DMS 273 treated with DMSO at 0.1 percent for 48 hours (cell line): ENCODE measurements around the gene UNC13C.
"Not testable (repeated sequence)": the region's sequence is repeated elsewhere in the genome, so short reads cannot be mapped to it uniquely, and the experiment has no call there.

Source experiments
- DNase-seq: peaks from one replicate; lab custom pipeline; 2025; lab: John Stamatoyannopoulos, UW

The UNC13C gene

DNA sequence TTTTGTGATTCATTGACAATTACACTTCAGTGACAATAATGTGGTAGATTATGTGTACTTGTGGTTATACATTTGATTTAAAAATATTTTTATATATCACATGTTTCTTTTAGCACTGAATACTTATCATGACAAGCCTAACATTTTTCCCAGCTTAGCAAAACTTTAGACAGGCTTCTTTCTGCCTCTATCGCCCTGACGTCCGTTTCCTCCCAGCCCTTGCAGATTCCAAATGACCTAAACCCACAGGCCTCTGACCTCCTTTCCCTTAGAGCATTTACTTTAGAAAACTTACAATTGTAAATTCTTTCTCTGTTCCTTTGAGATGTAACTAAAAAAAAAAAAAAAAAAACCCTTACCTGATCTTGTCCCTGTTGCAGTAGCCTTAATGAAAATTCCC lies 326.1 kb downstream of the UNC13C start:
- DNase-seq = no peak

DNA sequence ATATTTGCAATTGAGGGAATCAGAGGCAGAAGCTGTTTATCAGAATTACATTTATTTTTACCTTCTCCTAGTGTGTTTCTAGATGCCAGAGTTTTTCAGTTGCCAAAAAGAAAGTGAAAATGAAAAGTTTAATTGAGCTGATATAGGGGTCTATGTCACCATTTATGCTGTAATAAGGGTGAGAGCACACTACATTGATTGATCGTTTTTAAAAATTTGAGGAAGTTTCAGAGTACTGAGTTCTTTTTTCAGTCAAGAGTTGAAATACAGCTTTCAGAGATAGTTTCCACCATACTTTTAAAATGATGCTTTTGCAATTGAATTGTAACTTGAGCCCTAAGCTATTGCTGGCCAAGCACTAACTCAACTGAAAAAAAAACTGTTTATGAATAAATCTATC lies 326.9 kb downstream of the UNC13C start:
- no peak for DNase-seq

DNA sequence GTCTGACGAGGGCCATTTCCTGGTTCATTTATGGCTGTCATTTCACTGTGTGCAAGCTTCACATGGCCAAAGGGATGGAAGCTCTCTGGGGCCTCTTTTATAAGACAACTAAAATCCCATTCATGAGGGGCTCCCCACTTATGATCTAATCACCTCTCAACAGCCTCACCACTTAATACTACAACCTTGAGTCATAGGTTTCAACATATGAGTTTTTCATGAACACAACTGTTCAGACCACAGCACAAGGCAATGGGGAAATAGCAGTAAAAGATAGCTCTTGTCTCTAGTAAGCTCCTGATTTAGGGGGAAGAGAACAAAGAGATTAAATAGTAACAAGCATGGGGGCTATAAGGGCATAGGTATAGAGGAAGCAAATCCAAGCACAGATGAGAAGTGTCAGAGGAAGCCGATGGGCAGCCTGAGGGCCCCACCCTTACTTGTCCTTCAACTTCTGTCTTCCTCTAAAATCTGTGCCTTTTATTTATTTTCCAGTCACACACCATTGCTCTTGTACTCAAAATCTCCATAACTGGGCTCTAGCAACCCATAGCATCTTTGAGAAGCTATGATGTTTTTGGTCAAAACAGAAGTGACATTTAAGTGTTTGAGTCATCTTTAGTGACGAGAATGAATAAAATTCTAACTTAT lies 329.1 kb downstream of the UNC13C start:
- no peak for DNase-seq

DNA sequence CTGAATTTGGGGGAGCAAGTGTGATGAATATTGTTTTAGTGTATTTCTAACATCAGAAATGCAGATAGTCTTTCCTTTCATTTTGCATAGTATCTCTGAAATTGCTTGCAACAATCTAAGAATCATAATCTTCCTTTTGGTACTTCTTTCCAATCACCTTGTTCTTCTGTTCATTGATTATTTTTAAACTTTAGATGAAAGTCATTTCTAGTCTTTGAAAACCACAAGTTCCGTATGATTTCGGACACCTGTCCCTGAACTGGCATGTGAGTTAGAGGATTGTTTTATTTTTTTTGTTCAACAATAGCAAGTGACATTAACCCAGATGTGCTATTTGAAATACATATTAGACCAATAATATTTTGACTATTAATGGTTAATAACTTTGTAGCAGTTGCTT lies 329.7 kb downstream of the UNC13C start:
- no peak for DNase-seq

DNA sequence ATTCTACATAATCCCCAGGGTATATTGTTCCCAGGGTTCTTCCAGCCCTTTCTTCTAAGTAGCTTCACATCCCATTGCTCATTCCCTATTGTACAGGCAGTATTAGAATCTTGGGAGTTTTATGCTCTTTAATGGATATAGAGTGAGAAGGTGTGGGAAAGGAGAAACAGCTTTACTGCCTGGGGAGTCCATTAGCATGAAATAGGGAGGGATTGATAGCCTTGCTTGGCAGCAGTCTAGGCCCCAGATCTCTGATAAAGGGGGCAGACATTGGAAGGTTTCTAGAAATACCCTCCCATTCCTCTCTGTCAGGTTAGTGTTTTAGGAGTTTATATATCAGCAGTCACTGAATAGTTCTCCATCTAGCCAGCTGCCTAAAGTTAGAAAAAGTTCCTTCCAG lies 334.3 kb downstream of the UNC13C start:
- no peak for DNase-seq

DNA sequence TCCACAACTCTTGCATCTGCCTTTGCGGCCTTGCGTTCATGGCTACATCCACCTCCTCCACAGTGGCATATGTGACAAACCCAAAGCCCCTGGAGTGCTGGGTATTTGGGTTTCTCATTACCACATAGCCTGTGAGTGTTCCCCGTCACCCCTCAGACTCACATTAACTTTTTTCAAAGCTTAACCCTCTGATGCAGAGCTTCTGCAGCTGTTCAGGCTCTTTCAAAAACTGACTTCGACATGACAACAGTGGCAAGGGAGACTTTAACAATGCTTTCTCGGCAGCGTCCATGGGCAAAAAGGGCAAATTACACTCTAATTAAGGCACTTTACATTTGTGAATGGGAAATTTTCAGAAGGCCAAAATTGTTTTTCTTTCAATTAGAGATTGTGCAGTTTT lies 343.2 kb downstream of the UNC13C start:
- no peak for DNase-seq

DNA sequence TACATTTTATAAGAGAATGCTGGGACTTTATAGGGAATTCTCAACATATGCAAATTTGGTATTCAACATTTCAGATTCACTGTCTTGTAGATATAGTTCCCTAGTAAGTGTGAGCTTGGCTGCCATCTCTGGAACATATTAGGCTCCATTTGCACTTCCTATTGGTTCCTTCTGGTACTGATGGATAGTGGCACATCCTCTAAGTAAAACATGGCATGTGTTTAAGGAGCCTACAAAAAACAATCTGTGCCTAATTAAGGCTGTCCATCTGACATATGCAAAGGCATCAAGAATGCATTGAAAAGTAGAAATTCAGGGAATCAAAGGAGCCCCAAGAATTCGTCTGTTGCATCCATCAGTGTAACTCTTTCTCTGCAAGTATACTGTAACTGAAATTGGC lies 344.1 kb downstream of the UNC13C start:
- no peak for DNase-seq

DNA sequence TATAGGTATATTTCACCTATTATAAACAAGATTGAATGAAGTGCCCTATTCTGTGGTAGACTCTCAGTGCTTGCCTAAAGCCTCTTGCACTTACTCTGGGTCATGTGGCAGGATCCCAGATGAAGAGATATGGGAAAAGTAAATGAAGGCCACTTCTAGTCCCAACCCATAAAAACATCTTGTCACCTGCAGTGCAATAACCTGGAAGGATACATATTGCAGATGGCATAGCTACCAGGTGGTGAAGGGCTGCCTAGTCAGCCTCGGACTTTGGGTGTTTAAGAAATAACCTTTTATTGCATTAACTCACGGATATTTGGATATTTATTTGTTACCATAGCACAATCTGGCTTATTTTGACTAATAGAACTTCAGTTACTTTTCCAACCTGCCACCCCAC lies 367.1 kb downstream of the UNC13C start:
- DNase-seq = no peak

DNA sequence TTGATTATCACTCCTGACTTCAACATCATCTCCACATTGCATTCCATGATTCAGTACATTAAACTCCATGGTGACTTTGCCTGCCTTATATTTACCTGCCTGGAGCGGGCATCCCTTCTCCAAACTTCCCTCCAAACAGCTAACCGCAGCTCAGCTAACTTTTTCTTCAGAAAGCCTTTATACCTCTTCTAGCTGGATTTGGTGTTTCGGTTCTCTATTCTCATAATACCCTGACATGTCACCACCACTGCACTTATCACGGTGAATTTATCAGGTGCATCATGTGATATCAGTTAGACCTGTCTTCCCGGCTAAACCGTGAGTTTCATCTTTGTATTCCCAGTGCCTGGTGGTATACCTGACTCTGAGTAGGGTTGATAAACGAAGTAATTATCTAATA lies 367.6 kb downstream of the UNC13C start:
- DNase-seq = no peak

DNA sequence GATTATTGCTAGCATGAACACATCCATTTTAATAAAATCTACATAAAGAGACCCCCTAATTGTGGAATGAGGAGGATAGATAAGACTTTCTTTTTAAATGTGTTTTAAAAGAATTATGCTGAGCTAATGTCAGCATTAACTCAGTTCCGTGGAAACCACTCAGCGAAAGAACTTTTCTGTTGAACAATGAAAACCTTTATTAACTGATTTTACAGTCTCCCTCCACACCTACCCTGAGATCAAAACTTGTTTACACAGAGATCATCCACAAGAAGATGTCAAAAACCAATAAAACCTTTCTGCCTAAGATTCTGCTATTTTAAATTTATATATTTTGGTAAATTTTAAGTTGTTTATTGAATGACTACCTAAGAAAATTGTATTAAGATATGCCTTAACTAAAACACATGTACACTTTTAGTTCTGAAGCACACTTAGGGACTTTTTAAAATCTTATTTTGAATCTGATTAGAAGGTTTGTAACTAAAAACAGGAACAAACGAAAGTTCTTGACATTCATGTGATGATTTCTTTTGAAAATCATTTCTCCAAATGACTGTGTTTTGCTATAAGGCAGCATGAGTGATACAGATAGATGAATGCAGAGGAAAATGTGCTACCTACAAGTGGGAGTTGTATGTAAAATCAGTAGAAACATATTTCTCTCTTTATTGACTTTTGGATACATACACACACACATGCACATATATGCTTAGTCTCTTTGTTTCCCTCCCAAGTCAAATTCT lies 369.0 kb downstream of the UNC13C start:
- no peak for DNase-seq

DNA sequence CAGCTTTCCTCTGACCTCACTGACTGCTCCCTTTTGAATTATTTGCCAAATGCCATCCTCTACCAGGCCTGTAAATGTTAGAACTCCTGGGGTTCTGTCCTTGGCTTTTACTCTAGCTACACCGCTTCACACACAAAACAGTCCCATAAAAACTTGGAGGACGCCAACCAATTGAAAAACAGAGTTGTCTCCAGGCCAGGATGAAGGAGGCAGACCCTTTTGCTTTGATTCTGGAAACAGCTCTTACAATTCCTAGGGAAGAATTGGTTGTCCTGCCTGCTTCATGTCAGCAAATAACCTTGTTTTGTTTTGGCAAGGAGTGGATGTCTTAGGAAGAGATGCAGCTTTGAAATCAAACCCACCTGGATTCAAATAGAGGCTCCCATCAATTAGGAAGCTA lies 375.5 kb downstream of the UNC13C start:
- DNase-seq = no peak

DNA sequence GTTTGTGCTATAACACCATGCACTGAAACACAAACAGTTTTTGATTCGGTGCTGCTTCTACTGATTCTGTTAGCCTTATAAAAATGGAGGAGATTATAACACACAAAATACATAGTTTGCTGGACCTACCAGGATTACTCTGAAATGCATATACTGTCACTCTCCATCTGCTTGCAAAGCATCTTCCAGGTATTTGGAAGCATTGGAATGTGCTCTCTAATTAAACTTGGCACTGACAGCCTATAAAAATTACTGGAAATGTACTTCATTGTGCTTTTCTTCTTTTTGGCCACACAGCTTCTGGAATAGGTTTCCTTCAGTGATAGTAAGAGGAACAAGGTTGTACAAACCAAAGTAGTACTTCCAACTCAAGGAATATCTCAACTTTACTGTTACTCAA lies 376.1 kb downstream of the UNC13C start:
- DNase-seq = no peak

DNA sequence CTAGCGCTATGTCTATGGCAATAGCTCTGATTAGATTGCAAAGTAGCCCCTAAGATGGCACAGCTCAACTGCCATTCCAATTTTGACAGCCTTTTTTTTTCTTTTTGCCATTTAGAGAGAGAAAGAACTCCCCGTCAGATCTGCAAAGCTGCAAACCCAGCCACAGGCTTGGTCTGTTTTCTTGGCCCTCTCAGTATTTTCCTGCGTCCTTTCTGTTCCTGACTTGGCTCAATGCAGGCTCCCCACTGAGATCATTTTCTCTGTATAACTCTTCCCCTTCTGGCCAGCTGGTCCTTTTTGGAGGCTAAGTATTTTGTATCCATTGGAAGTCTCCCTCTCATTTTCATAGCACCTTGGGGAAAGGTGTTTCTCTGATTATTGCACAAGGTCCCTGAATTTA lies 386.7 kb downstream of the UNC13C start:
- no peak for DNase-seq

DNA sequence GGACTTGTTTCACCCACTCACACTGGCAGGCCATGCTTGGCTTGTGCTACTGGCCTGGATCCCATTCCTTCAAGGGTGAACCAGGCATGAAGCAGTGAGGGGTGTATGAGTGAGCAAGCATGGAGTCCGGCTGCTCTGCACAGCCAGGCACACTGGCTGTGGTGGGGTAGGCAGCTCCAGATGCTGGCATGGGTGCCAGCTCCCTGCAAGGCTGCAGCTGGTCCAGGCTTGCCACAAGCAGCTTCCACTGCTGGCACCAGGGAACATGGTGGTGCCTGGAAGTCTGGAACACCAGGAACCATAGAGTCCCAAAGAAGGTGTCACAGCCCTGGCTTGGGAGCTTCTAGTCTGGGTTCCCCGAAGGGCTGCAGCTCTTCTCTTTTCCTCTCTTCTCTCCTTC lies 395.1 kb downstream of the UNC13C start:
- DNase-seq = no peak

DNA sequence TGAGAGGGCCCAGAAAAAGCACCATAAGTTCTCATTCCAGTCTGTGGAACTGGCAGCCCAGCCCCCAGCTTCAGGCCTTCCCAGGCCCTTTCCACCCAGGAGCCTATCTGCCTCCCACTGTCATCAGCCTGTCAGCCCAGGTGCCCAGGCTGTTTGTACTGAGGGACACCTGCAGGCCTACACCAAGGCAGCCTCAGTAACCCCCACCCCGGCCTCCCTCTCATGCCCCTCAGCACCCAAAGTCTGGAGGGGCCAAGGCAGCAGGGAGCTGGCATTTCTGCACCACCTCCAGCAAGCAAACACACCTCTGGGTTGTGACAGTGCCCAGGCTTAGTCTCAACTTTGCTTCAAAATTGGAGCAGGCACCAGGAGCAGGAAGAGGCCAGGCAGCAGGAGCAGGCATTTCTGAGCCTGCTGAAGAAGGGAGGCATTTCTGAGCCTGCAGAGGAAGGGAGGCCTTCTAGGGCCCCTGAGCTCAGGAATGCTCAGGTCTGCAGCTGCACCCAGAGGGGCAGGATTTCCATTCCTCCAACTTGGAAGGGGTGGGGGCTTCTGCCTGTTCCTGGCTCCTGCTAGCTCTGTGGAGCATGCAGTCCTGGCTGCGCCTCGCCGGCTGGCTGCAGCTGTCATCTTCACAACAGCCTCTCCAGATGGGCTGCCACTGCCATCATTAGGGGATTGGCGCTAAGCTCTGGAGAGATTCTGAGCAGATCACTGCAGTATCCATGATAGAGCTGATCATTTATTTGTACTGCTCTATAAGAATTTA lies 396.1 kb downstream of the UNC13C start:
- no peak for DNase-seq

DNA sequence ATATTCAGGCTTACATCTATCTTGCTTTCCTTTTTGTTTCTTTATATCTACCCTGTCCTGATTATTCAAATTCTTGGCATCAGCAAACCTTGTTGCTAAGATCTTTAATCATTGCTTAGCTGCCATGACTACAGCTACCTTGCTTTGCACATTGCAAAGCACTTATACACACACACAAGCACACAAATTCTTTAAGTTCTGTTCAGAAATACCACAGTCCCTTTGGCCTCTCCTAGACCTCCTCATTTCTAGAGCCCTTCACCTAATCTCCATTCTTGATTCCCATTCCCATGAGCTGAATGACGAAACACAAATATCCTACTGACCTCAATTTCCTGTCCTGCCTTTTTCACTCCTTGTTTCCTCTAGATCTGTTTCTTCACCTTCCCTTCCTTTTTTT lies 409.6 kb downstream of the UNC13C start:
- DNase-seq = no peak

DNA sequence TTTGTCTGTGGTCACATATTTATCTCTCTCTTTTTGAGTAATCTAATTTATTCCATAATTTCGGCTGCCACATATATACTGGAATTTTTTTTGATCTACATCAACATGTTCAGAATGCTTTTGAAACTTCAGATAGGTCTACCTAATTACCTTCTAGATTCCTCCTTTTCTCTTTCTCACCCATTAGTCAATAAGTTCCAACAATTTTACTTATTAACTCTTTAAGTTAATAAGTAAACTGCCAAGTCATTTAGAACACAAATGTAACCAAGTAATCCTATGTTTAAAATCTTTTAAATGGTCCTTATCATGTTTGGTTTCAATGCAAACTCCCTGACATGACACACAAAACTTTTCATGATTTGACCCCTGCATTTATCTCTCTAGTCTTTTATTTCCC lies 410.5 kb downstream of the UNC13C start:
- no peak for DNase-seq

DNA sequence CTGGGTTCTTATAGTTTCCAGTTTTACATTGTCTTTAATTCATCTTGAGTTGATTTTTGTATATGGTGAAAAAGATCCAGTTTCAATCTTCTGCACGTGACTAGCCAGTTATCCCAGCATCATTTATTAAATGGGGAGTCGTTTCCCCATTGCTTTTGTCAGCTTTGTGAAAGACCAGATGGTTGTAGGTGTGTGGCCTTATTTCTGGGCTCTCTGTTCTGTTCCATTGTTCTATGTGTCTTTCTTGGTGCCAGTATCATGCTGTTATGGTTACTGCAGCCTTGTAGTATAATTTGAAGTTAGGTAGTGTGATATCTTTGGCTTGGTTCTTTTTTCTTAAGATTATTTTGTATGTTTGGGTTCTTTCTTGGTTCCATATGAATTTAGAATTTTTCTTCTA lies 432.2 kb downstream of the UNC13C start:
- DNase-seq = no peak

DNA sequence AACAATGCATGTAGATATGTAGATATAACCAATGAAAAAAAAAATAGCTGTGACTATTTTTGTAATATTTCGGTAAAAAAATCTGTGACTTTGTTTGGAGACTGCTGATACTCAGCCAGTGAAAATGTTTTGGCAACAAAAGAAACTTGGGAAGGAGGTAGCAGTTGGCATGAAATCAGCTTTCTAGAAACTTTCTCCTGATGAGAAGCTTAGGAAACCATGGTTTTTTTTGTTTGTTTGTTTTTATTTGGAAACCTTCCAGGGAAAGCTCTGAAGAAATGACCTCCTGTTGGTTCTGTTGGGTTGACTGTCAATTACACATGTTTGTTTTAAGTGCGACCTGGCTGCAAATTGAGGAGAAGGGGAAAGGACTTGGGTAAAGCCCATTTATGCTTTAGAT lies 445.9 kb downstream of the UNC13C start:
- DNase-seq = no peak

DNA sequence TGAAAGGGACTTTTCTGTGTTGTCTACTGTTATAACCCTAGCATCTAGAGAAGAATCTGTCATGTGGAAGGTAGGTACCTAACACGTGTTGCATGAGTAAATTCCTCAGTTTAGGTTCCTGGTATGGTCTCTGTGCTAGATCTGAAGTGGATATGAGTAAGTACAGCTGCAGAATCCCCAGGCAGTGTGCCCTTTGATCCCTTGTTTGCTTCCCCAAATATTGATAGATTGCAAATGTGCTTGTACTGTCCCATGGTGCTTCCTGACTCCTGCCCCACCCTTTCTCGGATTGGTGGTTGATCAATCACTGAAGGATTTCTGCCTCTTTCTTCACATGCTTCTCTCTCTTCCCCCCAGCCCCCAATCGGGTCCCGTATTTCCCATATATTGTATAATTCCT lies 450.4 kb downstream of the UNC13C start:
- DNase-seq = no peak

DNA sequence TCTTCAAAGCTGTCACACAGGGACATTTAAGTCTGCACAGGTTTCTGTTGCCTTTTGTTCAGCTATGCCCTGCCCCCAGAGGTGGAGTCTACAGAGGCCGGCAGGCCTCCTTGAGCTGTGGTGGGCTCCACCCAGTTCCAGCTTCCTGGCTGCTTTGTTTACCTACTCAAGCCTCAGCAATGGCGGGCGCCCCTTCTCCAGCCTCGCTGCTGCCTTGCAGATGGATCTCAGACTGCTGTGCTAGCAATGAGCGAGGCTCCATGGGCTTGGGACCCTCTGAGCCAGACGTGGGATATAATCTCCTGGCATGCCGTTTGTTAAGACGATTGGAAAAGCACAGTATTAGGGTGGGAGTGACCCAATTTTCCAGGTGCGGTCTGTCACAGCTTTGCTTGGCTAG lies 472.0 kb downstream of the UNC13C start:
- DNase-seq = not testable (repeated sequence)

DNA sequence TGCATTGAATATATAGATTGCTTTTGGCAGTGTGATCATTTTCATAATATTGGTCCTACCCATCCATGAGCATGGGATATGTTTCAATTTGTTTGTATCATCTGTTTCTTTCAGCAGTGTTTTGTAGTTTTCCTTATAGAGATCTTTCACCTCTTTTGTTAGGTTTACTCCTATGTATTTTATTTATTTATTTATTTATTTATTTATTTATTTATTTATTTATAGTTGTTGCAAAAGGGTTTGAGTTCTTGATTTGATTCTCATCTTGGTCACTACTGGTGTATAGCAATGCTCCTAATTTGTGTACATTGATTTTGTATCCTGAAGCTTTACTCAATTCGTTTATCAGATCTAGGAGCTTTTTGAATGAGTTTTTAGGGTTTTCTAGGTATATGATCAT lies 478.2 kb downstream of the UNC13C start:
- no peak for DNase-seq

DNA sequence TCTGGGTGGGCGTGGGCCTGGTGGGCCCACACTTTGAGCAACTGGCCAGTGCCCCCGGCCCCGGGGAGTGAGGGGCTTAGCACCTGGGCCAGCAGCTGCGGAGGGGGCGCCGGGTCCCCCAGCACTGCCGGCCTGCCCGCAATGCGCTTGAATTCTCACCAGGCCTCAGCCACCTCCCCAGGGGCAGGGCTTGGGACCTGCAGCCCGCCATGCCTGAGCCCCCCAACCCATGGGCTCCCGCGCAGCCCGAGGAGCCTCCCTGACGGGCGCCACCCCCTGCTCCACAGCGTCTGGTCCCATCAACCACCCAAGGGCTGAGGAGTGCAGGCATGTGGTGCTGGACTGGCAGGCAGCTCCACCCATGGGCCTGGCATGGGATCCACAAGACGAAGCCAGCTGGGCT lies 484.3 kb downstream of the UNC13C start:
- no peak for DNase-seq
